HFF-Myc (cell line): Measurements from ENCODE around the gene CDH4.
A peak's percentile ranks its signal among the peaks of the same experiment; 100 is the strongest.

Experiments used
- DNase-seq: peaks from one replicate; pipeline ENCODE4 v3.0.0-alpha.2; 2011; ENCODE audit warnings: low read depth; ENCODE audit errors: extremely low read depth
- H3K4me3 ChIP-seq: replicated peaks from 2 replicates; pipeline ENCODE4 v1.5.1; 2011; ENCODE audit warnings: low read depth, mild to moderate bottlenecking, control low read depth, low read length
- TF ChIP-seq, protein P1 (sequence below): IDR thresholded peaks from 2 replicates; pipeline ENCODE4 v1.5.1; 2012; ENCODE audit warnings: mild to moderate bottlenecking, low read depth, low read length, control low read depth; ENCODE audit errors: missing control alignments

The CDH4 gene

DNA sequence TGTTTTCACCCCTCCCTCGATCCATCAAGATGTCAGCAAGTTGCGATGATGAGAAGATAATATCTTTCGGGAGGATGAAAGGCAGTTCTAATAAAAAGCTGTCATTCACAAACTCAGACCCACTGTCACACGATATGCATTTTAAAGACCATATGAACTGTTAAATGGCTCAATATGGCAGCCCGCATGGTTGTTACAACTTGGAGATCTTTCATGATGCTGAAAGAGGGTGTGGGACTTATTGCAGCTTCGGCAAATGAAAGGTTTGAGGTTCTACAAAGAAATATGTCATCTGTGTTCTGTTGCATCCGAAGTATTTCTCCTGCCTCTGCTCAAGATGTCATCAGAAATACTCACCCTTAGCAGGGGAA lies 128.5 kb downstream of the CDH4 start:
- H3K4me3 ChIP-seq: no peak overlapping the region
- DNase-seq: no peak
- TF ChIP-seq, protein P1, sequence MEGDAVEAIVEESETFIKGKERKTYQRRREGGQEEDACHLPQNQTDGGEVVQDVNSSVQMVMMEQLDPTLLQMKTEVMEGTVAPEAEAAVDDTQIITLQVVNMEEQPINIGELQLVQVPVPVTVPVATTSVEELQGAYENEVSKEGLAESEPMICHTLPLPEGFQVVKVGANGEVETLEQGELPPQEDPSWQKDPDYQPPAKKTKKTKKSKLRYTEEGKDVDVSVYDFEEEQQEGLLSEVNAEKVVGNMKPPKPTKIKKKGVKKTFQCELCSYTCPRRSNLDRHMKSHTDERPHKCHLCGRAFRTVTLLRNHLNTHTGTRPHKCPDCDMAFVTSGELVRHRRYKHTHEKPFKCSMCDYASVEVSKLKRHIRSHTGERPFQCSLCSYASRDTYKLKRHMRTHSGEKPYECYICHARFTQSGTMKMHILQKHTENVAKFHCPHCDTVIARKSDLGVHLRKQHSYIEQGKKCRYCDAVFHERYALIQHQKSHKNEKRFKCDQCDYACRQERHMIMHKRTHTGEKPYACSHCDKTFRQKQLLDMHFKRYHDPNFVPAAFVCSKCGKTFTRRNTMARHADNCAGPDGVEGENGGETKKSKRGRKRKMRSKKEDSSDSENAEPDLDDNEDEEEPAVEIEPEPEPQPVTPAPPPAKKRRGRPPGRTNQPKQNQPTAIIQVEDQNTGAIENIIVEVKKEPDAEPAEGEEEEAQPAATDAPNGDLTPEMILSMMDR: no peak

GRCh38 chr20:61382194-61382593 lies 130.1 kb downstream of the CDH4 start:
- no peak overlapping the region for H3K4me3 ChIP-seq
- DNase-seq: no peak
- TF ChIP-seq, protein P1: no peak

- no peak overlapping the region for H3K4me3 ChIP-seq
- TF ChIP-seq, protein P1: no peak
- DNase-seq: no peak
These were observed 133.2 kb downstream of the CDH4 start for GRCh38 chr20:61385296-61385695.

DNA sequence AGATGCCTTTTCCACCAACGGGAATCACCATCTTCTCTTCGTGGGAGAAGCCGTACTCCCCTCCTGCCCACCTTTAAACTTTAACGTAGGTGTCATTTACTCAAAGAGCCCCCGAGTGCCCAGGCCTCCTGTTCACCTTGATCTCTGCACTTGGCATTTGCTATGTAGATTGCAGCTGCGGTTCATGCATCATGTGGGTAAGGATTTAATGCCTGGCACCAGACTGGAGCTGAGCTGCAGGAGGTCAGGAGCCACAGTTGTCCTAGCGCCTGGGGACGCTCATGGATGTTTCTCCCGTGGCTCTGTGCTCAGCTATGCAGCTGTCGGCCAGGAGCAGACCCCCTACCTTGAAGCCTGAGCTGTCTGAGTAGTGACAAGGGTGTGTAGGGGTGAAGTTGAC lies 133.7 kb downstream of the CDH4 start:
- DNase-seq: no peak
- H3K4me3 ChIP-seq: no peak overlapping the region
- TF ChIP-seq, protein P1: no peak

GRCh38 chr20:61387204-61387953 lies 135.3 kb downstream of the CDH4 start:
- peak; percentile 25 for DNase-seq
- TF ChIP-seq, protein P1: no peak
- H3K4me3 ChIP-seq: no peak overlapping the region

GRCh38 chr20:61387954-61388348 lies 135.9 kb downstream of the CDH4 start:
- no peak for DNase-seq
- TF ChIP-seq, protein P1: no peak
- H3K4me3 ChIP-seq: no peak overlapping the region

DNA sequence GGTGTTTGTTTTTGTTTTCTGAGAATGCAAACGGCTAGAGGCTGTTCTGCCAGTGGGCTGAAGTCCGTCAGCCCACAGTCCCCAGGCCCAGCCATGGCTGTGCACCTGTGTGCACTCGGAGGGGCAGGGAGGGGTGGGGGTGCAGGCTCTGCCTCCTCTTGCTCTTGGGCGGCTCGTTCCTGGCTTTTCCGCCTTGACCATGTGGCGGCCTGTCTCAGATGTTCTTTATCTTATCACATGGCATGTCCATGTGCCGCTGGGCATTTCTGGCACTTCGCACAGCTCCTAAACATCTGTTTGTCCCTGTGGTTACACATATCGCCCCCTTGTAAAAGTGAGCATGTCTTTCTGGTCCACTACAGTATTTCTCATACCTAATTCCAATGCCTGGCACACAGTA lies 137.0 kb downstream of the CDH4 start:
- TF ChIP-seq, protein P1: no peak
- DNase-seq: no peak
- H3K4me3 ChIP-seq: no peak overlapping the region
